ENCODE results near the gene ENHO.

Gene ENHO

DNA sequence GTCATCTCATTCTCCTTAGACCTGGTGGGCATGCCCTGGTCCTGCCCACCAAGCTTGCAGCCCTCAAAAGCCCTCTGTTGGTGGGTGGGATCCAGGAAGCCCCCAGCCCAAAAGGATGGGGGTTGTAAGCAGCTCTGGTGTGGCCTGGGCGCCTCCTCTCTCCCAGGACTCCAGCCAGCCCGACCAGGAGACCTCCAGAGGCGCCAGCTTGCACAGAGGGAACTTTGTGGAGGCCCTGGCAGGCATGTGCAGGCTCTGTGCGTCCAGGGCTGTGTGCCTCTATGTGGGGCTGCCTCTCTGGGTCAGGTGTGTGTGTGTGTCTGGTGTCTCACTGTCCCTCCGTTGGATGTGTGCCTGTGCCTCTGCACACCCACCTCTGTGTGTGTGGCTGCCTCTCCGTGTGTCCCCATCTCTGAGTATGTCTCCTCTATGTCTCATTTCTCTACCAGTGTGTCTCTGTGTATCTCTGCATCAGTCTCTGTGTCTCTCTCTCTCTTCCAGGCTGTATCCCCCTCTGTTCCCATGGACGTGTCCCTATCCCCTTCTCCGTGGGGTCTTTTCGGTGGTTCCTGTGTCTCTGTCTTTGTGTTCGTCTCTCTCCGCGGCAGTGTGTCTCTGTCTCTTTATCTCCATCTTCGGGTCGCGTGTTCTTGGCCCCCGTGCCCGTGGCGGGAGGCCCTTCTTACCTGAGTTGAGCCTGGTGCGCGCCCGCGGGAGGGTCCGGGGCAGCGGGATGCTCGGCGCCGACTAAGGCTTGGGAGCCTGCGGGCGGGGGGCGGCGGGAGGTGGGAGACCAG lies 501 bp downstream of the ENHO start:
- peak overlapping the region; percentile 46 for H3K9ac ChIP-seq (ENCODE audit: low read length)
- no peaks in the 10 kb centered on the region for H3K36me3 ChIP-seq (ENCODE audit: control insufficient read depth, insufficient read depth, low read length)
- peaks cover 21% of the 10 kb centered on the region for H3K4me1 ChIP-seq (ENCODE audit: control insufficient read depth, insufficient read depth, low read length)
- peak overlapping the region; percentile 73 for H3K4me3 ChIP-seq (ENCODE audit: low read depth, low read length)
- H3K9me3 ChIP-seq (ENCODE audit: control insufficient read depth, insufficient read depth, low read depth, low read length): no peaks in the 10 kb centered on the region
- peaks cover 47% of the 10 kb centered on the region for H3K27me3 ChIP-seq (ENCODE audit: control insufficient read depth, insufficient read depth, low read length)
- H3K27ac ChIP-seq (ENCODE audit: low read depth, low read length): no peak overlapping the region

DNA sequence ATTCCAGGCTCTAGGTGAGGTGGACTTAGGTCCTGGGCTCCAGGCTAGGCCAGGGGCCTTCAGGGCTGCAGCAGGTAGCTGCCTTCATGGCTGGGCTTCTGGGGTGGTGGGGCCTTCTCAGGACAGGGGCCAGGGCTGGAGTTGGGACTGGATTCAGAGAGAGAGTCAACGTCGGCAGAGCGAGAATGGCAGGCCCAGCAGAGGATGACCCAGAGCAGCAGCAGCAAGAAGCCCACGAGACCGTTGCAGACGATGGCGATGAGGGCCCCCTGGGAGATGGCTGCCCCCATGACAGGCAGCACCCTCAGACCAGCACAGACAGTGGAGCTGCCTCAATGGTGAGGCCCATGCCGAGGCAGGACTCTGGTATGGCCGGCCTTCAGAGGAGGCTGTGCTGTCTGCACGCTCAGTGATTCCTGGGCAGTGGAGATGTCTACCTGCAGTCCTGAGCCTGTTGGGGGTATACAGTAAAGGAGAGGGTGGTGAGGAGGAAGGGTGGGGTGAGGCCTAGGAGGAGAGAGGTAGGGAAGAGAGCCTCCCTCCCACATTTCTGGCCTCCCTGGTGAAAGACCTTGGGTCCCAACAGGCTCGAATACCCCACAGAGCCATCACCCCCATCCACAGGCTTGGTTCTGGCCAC lies 1.3 kb downstream of the ENHO start:
- Histone ChIP-seq H3K9me3 (ENCODE audit: control insufficient read depth, insufficient read depth, low read depth, low read length) (no peaks in the 10 kb centered on the region), H3K36me3 (ENCODE audit: control insufficient read depth, insufficient read depth, low read length) (no peaks in the 10 kb centered on the region), H3K27ac (ENCODE audit: low read depth, low read length) (no peak overlapping the region), H3K9ac (ENCODE audit: low read length) (no peak overlapping the region), H3K4me1 (ENCODE audit: control insufficient read depth, insufficient read depth, low read length) (peaks cover 21% of the 10 kb centered on the region), H3K27me3 (ENCODE audit: control insufficient read depth, insufficient read depth, low read length) (peaks cover 47% of the 10 kb centered on the region), H3K4me3 (ENCODE audit: low read depth, low read length) (no peak overlapping the region)

- Histone ChIP-seq H3K9ac (ENCODE audit: low read length) (no peak overlapping the region), H3K9me3 (ENCODE audit: control insufficient read depth, insufficient read depth, low read depth, low read length) (no peaks in the 10 kb centered on the region), H3K27me3 (ENCODE audit: control insufficient read depth, insufficient read depth, low read length) (peaks cover 47% of the 10 kb centered on the region), H3K36me3 (ENCODE audit: control insufficient read depth, insufficient read depth, low read length) (no peaks in the 10 kb centered on the region), H3K27ac (ENCODE audit: low read depth, low read length) (no peak overlapping the region), H3K4me1 (ENCODE audit: control insufficient read depth, insufficient read depth, low read length) (peaks cover 21% of the 10 kb centered on the region), H3K4me3 (ENCODE audit: low read depth, low read length) (no peak overlapping the region)
Observed at GRCh38 chr9:34520505-34521385, 2.0 kb downstream of the ENHO start.

DNA sequence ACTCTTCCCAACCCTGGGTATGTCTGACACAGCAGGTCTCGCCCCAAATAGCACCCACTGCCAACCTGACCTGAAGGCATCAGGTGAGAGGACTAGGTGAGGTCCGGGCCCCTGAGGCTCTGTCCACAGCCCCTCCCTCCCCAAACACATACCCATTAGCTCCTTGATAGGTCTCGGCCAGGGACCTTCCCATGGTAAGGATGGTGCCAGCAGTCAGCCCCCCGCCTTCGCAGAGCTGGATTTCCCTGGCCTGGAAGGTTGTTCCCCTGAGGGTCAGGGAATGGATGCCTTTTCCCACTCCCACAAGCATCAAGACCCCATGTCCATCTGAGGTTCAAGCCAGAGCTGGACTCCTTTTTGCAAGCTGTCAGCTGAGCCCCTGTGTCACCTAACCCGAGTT lies 2.7 kb downstream of the ENHO start:
- H3K9me3 ChIP-seq (ENCODE audit: control insufficient read depth, insufficient read depth, low read depth, low read length): no peaks in the 10 kb centered on the region
- peaks cover 21% of the 10 kb centered on the region for H3K4me1 ChIP-seq (ENCODE audit: control insufficient read depth, insufficient read depth, low read length)
- no peak overlapping the region for H3K9ac ChIP-seq (ENCODE audit: low read length)
- H3K36me3 ChIP-seq (ENCODE audit: control insufficient read depth, insufficient read depth, low read length): no peaks in the 10 kb centered on the region
- H3K4me3 ChIP-seq (ENCODE audit: low read depth, low read length): no peak overlapping the region
- peaks cover 40% of the 10 kb centered on the region for H3K27me3 ChIP-seq (ENCODE audit: control insufficient read depth, insufficient read depth, low read length)
- no peak overlapping the region for H3K27ac ChIP-seq (ENCODE audit: low read depth, low read length)

GRCh38 chr9:34519321-34520020 lies 3.3 kb downstream of the ENHO start:
- H3K27ac ChIP-seq (ENCODE audit: low read depth, low read length): no peak overlapping the region
- no peaks in the 10 kb centered on the region for H3K36me3 ChIP-seq (ENCODE audit: control insufficient read depth, insufficient read depth, low read length)
- H3K27me3 ChIP-seq (ENCODE audit: control insufficient read depth, insufficient read depth, low read length): peaks cover 34% of the 10 kb centered on the region
- H3K4me3 ChIP-seq (ENCODE audit: low read depth, low read length): no peak overlapping the region
- H3K9me3 ChIP-seq (ENCODE audit: control insufficient read depth, insufficient read depth, low read depth, low read length): no peaks in the 10 kb centered on the region
- H3K9ac ChIP-seq (ENCODE audit: low read length): no peak overlapping the region
- peaks cover 21% of the 10 kb centered on the region for H3K4me1 ChIP-seq (ENCODE audit: control insufficient read depth, insufficient read depth, low read length)

DNA sequence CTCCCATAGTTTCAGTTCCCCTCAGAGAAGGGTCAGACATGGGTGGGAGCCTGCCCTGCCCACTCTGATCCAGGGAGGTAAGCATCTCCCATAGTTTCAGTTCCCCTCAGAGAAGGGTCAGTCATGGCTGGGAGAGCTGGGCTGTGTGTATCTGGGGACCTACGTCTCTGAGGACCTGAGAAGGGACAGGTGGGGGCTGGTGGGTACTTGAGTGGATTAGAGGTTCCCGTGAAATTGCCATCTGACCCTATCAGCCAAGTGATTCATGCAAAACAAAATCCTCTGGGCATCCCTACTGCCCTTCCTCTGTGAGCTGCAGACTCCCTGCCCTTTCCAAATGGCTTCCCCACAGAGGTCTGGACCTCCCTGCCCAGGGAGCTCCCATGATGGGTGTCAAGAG lies 3.9 kb downstream of the ENHO start:
- H3K4me3 ChIP-seq (ENCODE audit: low read depth, low read length): no peak overlapping the region
- H3K9me3 ChIP-seq (ENCODE audit: control insufficient read depth, insufficient read depth, low read depth, low read length): no peaks in the 10 kb centered on the region
- H3K4me1 ChIP-seq (ENCODE audit: control insufficient read depth, insufficient read depth, low read length): peaks cover 20% of the 10 kb centered on the region
- H3K27me3 ChIP-seq (ENCODE audit: control insufficient read depth, insufficient read depth, low read length): peaks cover 28% of the 10 kb centered on the region
- no peak overlapping the region for H3K9ac ChIP-seq (ENCODE audit: low read length)
- H3K36me3 ChIP-seq (ENCODE audit: control insufficient read depth, insufficient read depth, low read length): no peaks in the 10 kb centered on the region
- no peak overlapping the region for H3K27ac ChIP-seq (ENCODE audit: low read depth, low read length)

GRCh38 chr9:34518110-34518616 lies 4.6 kb downstream of the ENHO start:
- no peak overlapping the region for H3K9ac ChIP-seq (ENCODE audit: low read length)
- H3K27ac ChIP-seq (ENCODE audit: low read depth, low read length): no peak overlapping the region
- H3K4me1 ChIP-seq (ENCODE audit: control insufficient read depth, insufficient read depth, low read length): peaks cover 21% of the 10 kb centered on the region
- no peak overlapping the region for H3K4me3 ChIP-seq (ENCODE audit: low read depth, low read length)
- H3K9me3 ChIP-seq (ENCODE audit: control insufficient read depth, insufficient read depth, low read depth, low read length): no peaks in the 10 kb centered on the region
- H3K36me3 ChIP-seq (ENCODE audit: control insufficient read depth, insufficient read depth, low read length): no peaks in the 10 kb centered on the region
- peaks cover 25% of the 10 kb centered on the region for H3K27me3 ChIP-seq (ENCODE audit: control insufficient read depth, insufficient read depth, low read length)

DNA sequence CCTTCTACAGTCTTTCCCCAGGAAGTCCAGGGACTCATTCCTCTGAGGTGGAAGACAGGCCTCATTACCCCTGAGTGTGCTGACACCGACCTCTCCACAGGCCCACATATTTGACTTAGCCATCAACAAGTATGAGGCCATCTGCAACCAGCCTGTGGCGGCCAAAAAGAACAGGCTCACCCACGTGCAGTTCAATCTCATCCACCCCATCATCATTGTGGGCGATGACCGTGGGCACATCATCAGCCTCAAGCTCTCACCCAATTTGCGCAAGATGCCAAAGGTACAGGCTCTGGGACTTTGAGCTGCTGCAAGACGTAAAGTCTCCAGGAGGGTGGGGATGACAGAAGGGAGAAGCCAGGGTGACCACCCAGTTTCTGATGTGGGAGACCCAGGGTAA lies 5.6 kb downstream of the ENHO start:
- Histone ChIP-seq H3K9me3 (ENCODE audit: control insufficient read depth, insufficient read depth, low read depth, low read length) (no peaks in the 10 kb centered on the region), H3K36me3 (ENCODE audit: control insufficient read depth, insufficient read depth, low read length) (no peaks in the 10 kb centered on the region), H3K27me3 (ENCODE audit: control insufficient read depth, insufficient read depth, low read length) (peaks cover 21% of the 10 kb centered on the region), H3K9ac (ENCODE audit: low read length) (no peak overlapping the region), H3K27ac (ENCODE audit: low read depth, low read length) (no peak overlapping the region), H3K4me3 (ENCODE audit: low read depth, low read length) (no peak overlapping the region), H3K4me1 (ENCODE audit: control insufficient read depth, insufficient read depth, low read length) (peaks cover 26% of the 10 kb centered on the region)

DNA sequence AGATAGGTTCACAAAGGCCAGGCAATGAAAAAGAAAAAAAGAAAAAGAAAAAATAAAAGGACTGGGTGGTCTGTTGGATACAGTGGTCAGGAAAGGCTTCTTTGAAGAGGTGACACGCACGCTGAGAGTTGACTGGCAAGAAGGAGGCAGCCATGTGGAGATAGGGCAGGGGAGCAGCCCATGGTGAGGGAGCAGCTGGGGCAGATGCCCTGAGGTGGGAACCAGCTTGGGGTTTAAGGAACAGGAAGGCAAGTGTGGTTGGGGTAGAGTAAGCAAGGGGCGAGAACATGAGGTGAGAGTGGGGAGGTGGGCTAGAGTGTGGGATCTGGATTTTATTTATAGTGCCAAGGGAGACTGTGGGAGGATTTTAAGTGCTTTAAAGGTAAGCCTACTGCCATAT lies 6.8 kb downstream of the ENHO start:
- no peaks in the 10 kb centered on the region for H3K9me3 ChIP-seq (ENCODE audit: control insufficient read depth, insufficient read depth, low read depth, low read length)
- H3K36me3 ChIP-seq (ENCODE audit: control insufficient read depth, insufficient read depth, low read length): no peaks in the 10 kb centered on the region
- no peak overlapping the region for H3K27ac ChIP-seq (ENCODE audit: low read depth, low read length)
- H3K27me3 ChIP-seq (ENCODE audit: control insufficient read depth, insufficient read depth, low read length): peaks cover 12% of the 10 kb centered on the region; the same call in 1 of the 2 replicates
- no peak overlapping the region for H3K4me3 ChIP-seq (ENCODE audit: low read depth, low read length)
- no peak overlapping the region for H3K9ac ChIP-seq (ENCODE audit: low read length)
- H3K4me1 ChIP-seq (ENCODE audit: control insufficient read depth, insufficient read depth, low read length): peaks cover 36% of the 10 kb centered on the region

DNA sequence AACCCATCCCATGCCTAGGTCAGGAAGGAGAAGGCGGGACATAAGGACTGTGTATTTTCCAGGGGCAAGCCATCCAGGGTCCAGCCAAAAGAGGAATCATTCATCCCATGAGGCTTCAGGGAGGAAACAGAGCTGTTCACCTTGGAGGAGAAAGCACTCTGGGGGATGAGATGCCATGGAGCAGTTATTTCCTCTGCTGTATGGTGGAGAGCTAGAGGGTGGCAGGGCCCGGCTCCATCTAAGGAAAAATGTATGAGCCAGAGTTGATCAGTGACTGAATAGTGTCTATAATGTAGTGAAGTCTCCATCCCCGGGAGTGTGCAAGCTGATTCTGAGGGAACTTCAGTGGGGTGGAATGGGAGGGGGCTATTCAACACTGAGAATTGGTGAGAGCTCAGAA lies 8.0 kb downstream of the ENHO start:
- Histone ChIP-seq H3K27ac (ENCODE audit: low read depth, low read length) (no peak overlapping the region), H3K4me3 (ENCODE audit: low read depth, low read length) (no peak overlapping the region), H3K36me3 (ENCODE audit: control insufficient read depth, insufficient read depth, low read length) (no peaks in the 10 kb centered on the region), H3K4me1 (ENCODE audit: control insufficient read depth, insufficient read depth, low read length) (peaks cover 48% of the 10 kb centered on the region), H3K9ac (ENCODE audit: low read length) (no peak overlapping the region), H3K27me3 (ENCODE audit: control insufficient read depth, insufficient read depth, low read length) (peaks cover 8% of the 10 kb centered on the region; the same call in 1 of the 2 replicates), H3K9me3 (ENCODE audit: control insufficient read depth, insufficient read depth, low read depth, low read length) (no peaks in the 10 kb centered on the region)
